HepG2 (cell line): ENCODE results near the gene GNG4. TPM values are rescaled to one million over a fixed set of nuclear protein-coding genes. Genes with fewer than 3 reads are reported as not detected.

Experiments used
- ATAC-seq: fragments of 200-7000 bp; cut with Tn5 transposase; 3 replicates; pipeline ENCODE4 v1.9.1; 2020; ENCODE audit warnings: mild to moderate bottlenecking, moderate library complexity
- BruUV-seq: library from RNA; stranded (reverse); fragments of 400-500 nt; replicated peaks from 2 replicates; lab custom pipeline; 2021; lab: Mats Ljungman, UMichigan
- CTCF ChIA-PET: fragments of 300-600 bp; formaldehyde crosslinking; extraction: SDS; loops from one replicate; lab custom pipeline; 2021; ENCODE audit warnings: low total read pairs, inconsistent platforms, low intra/inter-chr PET ratio; lab: Yijun Ruan, JAX
- POLR2A ChIA-PET: fragments of 350-600 bp; sonication (Branson Sonifier 250); formaldehyde crosslinking; loops from one replicate; lab custom pipeline; 2020; ENCODE audit warnings: antibody characterized with exemption, inconsistent platforms; lab: Yijun Ruan, JAX
- DNase-seq: peaks from one replicate; pipeline ENCODE4 v3.0.0-alpha.2; 2015; ENCODE audit warnings: low spot score
- FAIRE-seq: peaks from 3 replicates; lab custom pipeline; 2011; peaks lifted over from hg19 to GRCh38; lab: Jason Lieb, UNC
- H2AFZ ChIP-seq: one replicate; pipeline ENCODE4 v1.6.1; 2011; ENCODE audit warnings: low read length, inconsistent platforms
- H3K27ac ChIP-seq: fragments of 300-600 bp; 3 replicates; pipeline ENCODE4 v1.8.0; 2011; ENCODE audit warnings: mixed run types, mild to moderate bottlenecking, mixed read lengths, low read length, inconsistent platforms; ENCODE audit not compliant: insufficient read depth; ENCODE audit errors: extremely low read length
- H3K27me3 ChIP-seq, 2 experiments: fragments of 200-600 bp in 1 of 2; 2 replicates in 1 of 2; 3 replicates in 1 of 2; pipeline versions ENCODE4 v1.6.0 to v1.8.0; 2011; ENCODE audit warnings: low read length in 2 of 2, mild to moderate bottlenecking in 2 of 2, moderate library complexity in 2 of 2, inconsistent platforms in 1 of 2; ENCODE audit not compliant: insufficient read depth in 2 of 2, control insufficient read depth in 1 of 2
- H3K36me3 ChIP-seq, 2 experiments: fragments of 200-600 bp in 1 of 2; replicated peaks in 1 of 2; 2 replicates in 1 of 2; 3 replicates in 1 of 2; pipeline versions ENCODE4 v1.5.1 to v1.8.0; 2011; ENCODE audit warnings: low read length in 2 of 2, inconsistent platforms in 1 of 2; ENCODE audit not compliant: insufficient read depth in 2 of 2, control insufficient read depth in 1 of 2
- H3K4me1 ChIP-seq: 2 replicates; pipeline ENCODE4 v1.5.1; 2012; ENCODE audit warnings: low read length, inconsistent platforms; ENCODE audit not compliant: insufficient read depth
- H3K4me2 ChIP-seq: 2 replicates; pipeline ENCODE4 v1.6.0; 2011; ENCODE audit warnings: low read depth, low read length, inconsistent platforms
- H3K4me3 ChIP-seq, 3 experiments: fragments of 200-600 bp in 1 of 3; sonication (generic), shearing (Covaris generic) in 1 of 3; replicated peaks in 1 of 3; 2 replicates each; pipeline ENCODE4 v1.5.1; 2011 to 2016; ENCODE audit warnings: low read length in 3 of 3, inconsistent platforms in 2 of 3, low read depth in 2 of 3, mild to moderate bottlenecking in 2 of 3, control low read depth in 1 of 3, mixed read lengths in 1 of 3; ENCODE audit not compliant: insufficient read depth in 1 of 3
- H3K79me2 ChIP-seq: one replicate; pipeline ENCODE4 v1.6.1; 2011; ENCODE audit warnings: low read length, inconsistent platforms; ENCODE audit not compliant: insufficient read depth
- H3K9ac ChIP-seq: 2 replicates; pipeline ENCODE4 v1.6.0; 2011; ENCODE audit warnings: mild to moderate bottlenecking, low read depth, low read length, inconsistent platforms; ENCODE audit not compliant: insufficient read depth
- H3K9me3 ChIP-seq: 2 replicates; pipeline ENCODE4 v1.5.1; 2012; ENCODE audit warnings: mild to moderate bottlenecking, low read length
- H4K20me1 ChIP-seq: 2 replicates; pipeline ENCODE4 v1.6.0; 2011; ENCODE audit warnings: inconsistent platforms, mild to moderate bottlenecking, low read length, moderate library complexity; ENCODE audit not compliant: insufficient read depth
- CSRNP1 ChIP-seq: sonication (generic); formaldehyde crosslinking; IDR thresholded peaks from 2 replicates; pipeline ENCODE4 v1.8.1; 2023; ENCODE audit warnings: mild to moderate bottlenecking, missing genetic modification reagents
- MTA1 ChIP-seq: sonication (generic); formaldehyde crosslinking; IDR thresholded peaks from 2 replicates; pipeline ENCODE4 v1.4.0; 2020; ENCODE audit warnings: missing genetic modification reagents, mild to moderate bottlenecking, borderline replicate concordance
- NPAS2 ChIP-seq: sonication (generic); formaldehyde crosslinking; IDR thresholded peaks from 2 replicates; pipeline ENCODE4 v1.8.0; 2022; ENCODE audit warnings: mild to moderate bottlenecking, missing genetic modification reagents, borderline replicate concordance
- SOX13 ChIP-seq, 3 experiments: fragments of 450-650 bp in 1 of 3; sonication (generic) in 1 of 3; formaldehyde crosslinking in 1 of 3; IDR thresholded peaks in 2 of 3; conservative IDR thresholded peaks in 1 of 3; 2 replicates each; pipeline versions ENCODE4 v1.5.0 to v1.6.1; 2016 to 2020; ENCODE audit warnings: antibody characterized with exemption in 1 of 3, mild to moderate bottlenecking in 1 of 3, missing compliant biosample characterization in 1 of 3, missing genetic modification reagents in 1 of 3, moderate library complexity in 1 of 3
- SRF ChIP-seq: IDR thresholded peaks from 2 replicates; pipeline ENCODE4 v1.6.1; 2011; ENCODE audit warnings: mild to moderate bottlenecking, low read depth, low read length, moderate library complexity
- ZBTB38 ChIP-seq: sonication (generic); formaldehyde crosslinking; IDR thresholded peaks from 2 replicates; pipeline ENCODE4 v1.5.1; 2020; ENCODE audit warnings: mild to moderate bottlenecking, missing genetic modification reagents
- ZMYM4 ChIP-seq: sonication (generic); formaldehyde crosslinking; IDR thresholded peaks from 2 replicates; pipeline ENCODE4 v1.8.1; 2023; ENCODE audit warnings: mild to moderate bottlenecking, missing genetic modification reagents
- ZNF337 ChIP-seq: sonication (generic); formaldehyde crosslinking; IDR thresholded peaks from 2 replicates; pipeline ENCODE4 v1.5.1; 2020; ENCODE audit warnings: missing genetic modification reagents, low read depth, mild to moderate bottlenecking, borderline replicate concordance
- WGBS: methylation state at CpG from one replicate; pipeline ENCODE4 v1.1.6; 2017; ENCODE audit warnings: low lambda C conversion rate; 5-methylcytosine and 5-hydroxymethylcytosine counted together
- in situ Hi-C: cut with HindIII; loops from 2 replicates; pipeline ENCODE4 v1.10.0; 2017; ENCODE audit warnings: low pct_unique_long_range_greater_than_20kb; ENCODE audit not compliant: extremely low pct_ligation_motif_present
- intact Hi-C: fragments of 100-400 bp; cut with micrococcal nuclease; formaldehyde crosslinking; loops from one replicate; pipeline ENCODE4 v1.10.0; 2022; ENCODE audit not compliant: unreplicated experiment
- polyA plus RNA-seq, 8 experiments: library from polyadenylated mRNA; depleted of rRNA in 3 of 8; stranded (reverse) in 7 of 8; unstranded in 1 of 8; fragments of >200 nt; fragmentation: Illumina TruSeq in 4 of 8; extraction: Trizol in 4 of 8; gene quantifications; 2 replicates each; pipeline versions ENCODE4 v1.2.1 to v1.2.3, GENCODE V29; 2011 to 2016; ENCODE audit warnings: low read depth in 4 of 8, missing spikeins in 1 of 8, mixed read lengths in 1 of 8; ENCODE audit not compliant: insufficient read depth in 1 of 8
- total RNA-seq, 5 experiments: library from RNA; depleted of rRNA; stranded (reverse); fragments of >200 nt; fragmentation: Illumina TruSeq; extraction: Trizol; gene quantifications; 2 replicates each; pipeline ENCODE4 v1.2.3, GENCODE V29; 2016; ENCODE audit warnings: low read depth in 1 of 5
- TF ChIP-seq, protein P1 (sequence below): sonication (generic); formaldehyde crosslinking; IDR thresholded peaks from 2 replicates; pipeline ENCODE4 v1.4.0; 2020; ENCODE audit warnings: missing genetic modification reagents

Gene GNG4
- total and polyA plus RNA-seq, 2 of the 13 experiments (the other 11 are each of a cell fraction or from before 2014, with no cell fraction given), result 27.1 to 69.5 TPM

DNA sequence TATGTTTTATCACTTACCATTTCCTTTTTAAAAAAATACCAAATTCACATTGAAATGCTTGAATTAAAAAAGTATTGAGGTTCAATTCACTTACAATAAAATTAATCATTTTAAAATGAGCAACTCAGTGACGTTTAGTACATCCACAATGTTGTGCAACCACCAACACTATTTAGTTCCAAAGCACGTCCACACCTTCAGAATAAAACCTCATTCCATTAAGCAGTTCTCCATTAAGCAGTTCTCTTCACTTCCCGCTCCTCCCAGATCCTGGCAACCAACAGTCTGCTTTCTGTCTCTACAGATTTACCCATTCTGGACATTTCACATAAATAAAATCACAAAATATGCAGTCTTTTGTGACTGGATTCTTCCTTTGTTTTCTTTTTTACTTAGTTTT, 41.3 kb downstream of the GNG4 start:
- H3K79me2 ChIP-seq, result peaks cover 5% of the 10 kb centered on the region
- POLR2A ChIA-PET, result no interaction called here
- 97% methylated on average over 3 of the region's 3 CpGs for WGBS
- H3K27ac ChIP-seq, result no peak overlapping the region
- H2AFZ ChIP-seq, result no peak overlapping the region
- no peaks in the 10 kb centered on the region for H4K20me1 ChIP-seq
- DNase-seq (no peak), FAIRE-seq (no peak), ATAC-seq (no peak)
- H3K4me3 ChIP-seq, result no peak overlapping the region
- TF ChIP-seq SRF (no peak), SOX13 (IDR thresholded peaks at IDR 0.05) (no peak), SOX13 (CRISPR knock-in tag; conservative IDR thresholded peaks at IDR 0.05 in 1 of 2, IDR thresholded peaks at IDR 0.05 in 1 of 2) (no peak)
- H3K4me2 ChIP-seq, result no peak overlapping the region
- H3K9ac ChIP-seq, result no peak overlapping the region
- CTCF ChIA-PET, result no interaction called here
- peaks cover 13% of the 10 kb centered on the region for H3K4me1 ChIP-seq
- no peaks in the 10 kb centered on the region for H3K9me3 ChIP-seq
- BruUV-seq, result no TSS peak
- in situ Hi-C loops (no loop called here), intact Hi-C loops (no loop called here)
- no peaks in the 10 kb centered on the region for H3K27me3 ChIP-seq
- peaks cover 4 to 22% of the 10 kb centered on the region in 2 experiments; a peak in 4 of 5 replicates for H3K36me3 ChIP-seq

DNA sequence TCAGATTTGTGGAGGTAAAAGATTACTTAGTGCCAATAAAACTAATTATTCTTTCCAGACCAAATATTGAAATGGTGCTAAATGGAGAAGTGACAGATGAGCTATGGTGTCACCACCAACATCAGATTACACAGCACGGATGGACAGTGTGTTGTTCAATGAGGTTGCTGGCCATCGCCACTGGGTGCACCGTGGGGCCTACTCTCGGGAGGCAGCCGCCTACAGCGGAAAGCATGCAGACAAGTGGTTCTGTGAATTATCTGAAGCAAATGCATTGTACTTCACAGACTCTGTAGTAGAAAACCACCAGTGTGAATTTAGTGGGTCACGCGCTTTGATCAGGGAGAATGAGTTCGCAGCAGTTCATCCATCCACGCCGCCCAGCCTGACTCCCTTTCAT, 42.3 kb downstream of the GNG4 start:
- H3K79me2 ChIP-seq, result peaks cover 2% of the 10 kb centered on the region
- ATAC-seq (peak; percentile 62), FAIRE-seq (no peak), DNase-seq (no peak)
- no peak overlapping the region for H3K4me2 ChIP-seq
- ChIA-PET POLR2A (no interaction called here), CTCF (no interaction called here)
- no peak overlapping the region for H3K9ac ChIP-seq
- intact Hi-C loops, result no loop called here
- no peak overlapping the region for H3K4me3 ChIP-seq
- no peaks in the 10 kb centered on the region for H4K20me1 ChIP-seq
- H3K9me3 ChIP-seq, result no peaks in the 10 kb centered on the region
- BruUV-seq, result no TSS peak
- H3K27ac ChIP-seq, result no peak overlapping the region
- H3K36me3 ChIP-seq, result peaks cover 4 to 21% of the 10 kb centered on the region in 2 experiments; a peak in 4 of 5 replicates
- H3K27me3 ChIP-seq, result no peaks in the 10 kb centered on the region
- H3K4me1 ChIP-seq, result 0 out of 2 replicates have a peak, but pooled peaks cover 7% of the 10 kb centered on the region
- no peak for TF ChIP-seq MTA1
- TF ChIP-seq CSRNP1 (CRISPR knock-in tag), result no peak
- 0 out of 2 replicates have a peak, but pooled peaks have one; percentile 19 for TF ChIP-seq ZBTB38 (CRISPR knock-in tag)
- no peak for TF ChIP-seq ZNF337
- TF ChIP-seq, protein P1, sequence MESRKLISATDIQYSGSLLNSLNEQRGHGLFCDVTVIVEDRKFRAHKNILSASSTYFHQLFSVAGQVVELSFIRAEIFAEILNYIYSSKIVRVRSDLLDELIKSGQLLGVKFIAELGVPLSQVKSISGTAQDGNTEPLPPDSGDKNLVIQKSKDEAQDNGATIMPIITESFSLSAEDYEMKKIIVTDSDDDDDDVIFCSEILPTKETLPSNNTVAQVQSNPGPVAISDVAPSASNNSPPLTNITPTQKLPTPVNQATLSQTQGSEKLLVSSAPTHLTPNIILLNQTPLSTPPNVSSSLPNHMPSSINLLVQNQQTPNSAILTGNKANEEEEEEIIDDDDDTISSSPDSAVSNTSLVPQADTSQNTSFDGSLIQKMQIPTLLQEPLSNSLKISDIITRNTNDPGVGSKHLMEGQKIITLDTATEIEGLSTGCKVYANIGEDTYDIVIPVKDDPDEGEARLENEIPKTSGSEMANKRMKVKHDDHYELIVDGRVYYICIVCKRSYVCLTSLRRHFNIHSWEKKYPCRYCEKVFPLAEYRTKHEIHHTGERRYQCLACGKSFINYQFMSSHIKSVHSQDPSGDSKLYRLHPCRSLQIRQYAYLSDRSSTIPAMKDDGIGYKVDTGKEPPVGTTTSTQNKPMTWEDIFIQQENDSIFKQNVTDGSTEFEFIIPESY (CRISPR knock-in tag), result peak; percentile 73; the same call in 1 of the 2 replicates
- TF ChIP-seq ZMYM4, result 0 out of 2 replicates have a peak, but pooled peaks have one; percentile 14
- no peak for TF ChIP-seq NPAS2 (CRISPR knock-in tag)
- no peak overlapping the region for H2AFZ ChIP-seq
- in situ Hi-C loops, result no loop called here
- WGBS, result 96% methylated on average over 11 of the region's 11 CpGs
